DMS79 (cell line): ENCODE measurements around the gene HMGB1.

ENCODE experiments used
- DNase-seq: peaks from one replicate; lab custom pipeline; 2025; lab: John Stamatoyannopoulos, UW

The HMGB1 gene

GRCh38 chr13:30465593-30466357, at the start of gene HMGB1:
HMGB1 (minus strand) TSS chr13:30465936; CDS start chr13:30463680, 2,256 bp downstream.
- peak; percentile 91 for DNase-seq

DNA sequence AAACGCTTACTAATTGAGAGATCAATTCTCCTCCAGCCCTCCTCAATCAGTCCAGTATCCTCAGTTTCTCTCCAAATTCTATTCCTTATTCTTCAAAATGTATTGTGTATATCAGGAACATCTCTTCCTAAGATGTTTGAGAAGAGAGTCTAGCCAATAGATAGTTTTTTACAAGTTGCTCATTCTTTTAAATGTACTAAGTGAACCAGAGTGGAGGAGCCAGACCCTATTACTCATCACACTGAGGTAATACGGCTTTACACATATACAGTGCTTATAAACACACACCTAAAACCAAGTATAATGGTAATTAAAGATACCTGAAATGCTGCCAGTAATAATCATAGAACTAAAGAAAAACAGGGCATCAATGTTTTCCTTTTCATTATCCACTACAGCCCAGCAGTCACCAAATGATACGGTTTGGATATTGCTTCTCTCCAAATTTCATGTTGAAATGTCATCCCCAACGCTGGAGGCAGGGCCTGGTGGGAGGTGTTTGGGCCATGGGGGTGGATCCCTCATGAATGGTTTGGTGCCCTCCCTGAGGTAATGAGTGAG, 45.2 kb upstream of the HMGB1 start:
- DNase-seq: no peak

GRCh38 chr13:30510091-30510490, 44.4 kb upstream of the HMGB1 start:
- no peak for DNase-seq

DNA sequence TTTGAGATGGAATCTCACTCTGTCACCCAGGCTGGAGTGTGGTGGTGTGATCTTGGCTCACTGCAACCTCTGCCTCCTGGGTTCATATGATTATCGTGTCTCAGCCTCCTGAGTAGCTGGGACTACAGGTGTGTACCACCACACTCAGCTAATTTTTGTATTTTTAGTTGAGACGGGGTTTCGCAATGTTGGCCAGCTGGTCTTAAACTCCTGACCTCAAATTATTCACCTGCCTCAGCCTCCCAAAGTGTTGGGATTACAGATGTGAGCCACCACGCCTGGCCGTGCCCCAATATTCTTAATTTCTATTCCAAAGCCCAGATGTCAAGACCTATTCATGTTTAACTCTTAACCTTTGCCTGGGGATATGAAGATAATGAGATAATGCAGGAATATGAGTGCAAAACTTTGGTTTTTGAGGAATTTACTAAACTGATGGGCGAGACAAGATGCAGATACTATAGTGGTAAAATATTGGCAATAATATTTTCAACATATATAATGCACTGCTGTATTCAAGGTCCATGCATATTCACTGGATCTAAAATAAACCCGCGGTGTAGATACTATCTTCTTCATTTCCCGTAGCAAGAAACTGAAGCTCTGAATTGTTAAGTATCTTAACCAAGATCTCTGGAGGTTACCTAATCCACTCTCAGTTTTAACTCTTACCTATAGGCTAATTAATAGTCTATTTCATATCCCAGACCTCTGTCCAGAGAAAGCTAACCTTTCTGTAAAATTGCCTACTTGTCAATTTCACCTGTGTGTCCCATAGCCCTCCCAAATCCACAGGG, 43.7 kb upstream of the HMGB1 start:
- no peak for DNase-seq

DNA sequence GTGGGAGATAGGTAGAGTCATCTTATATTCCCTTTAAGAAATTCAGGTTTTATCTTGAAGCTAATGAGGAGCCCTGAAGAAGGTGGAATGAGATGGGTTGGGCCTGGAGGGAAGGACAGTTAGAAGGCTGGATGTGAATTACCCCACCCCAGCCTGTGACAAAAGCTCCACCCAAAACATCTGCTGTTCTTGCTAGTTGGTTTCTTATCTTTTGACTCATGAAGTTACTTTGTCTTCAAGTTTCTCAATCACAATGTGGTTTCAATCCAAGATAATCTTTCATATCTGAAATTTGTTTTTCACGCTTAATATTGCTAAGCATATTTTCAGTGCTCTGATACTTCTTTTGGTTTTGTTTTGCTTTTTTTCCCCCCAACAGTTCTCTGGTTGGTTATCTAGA, 38.3 kb upstream of the HMGB1 start:
- DNase-seq: no peak

- DNase-seq: no peak
Observed at GRCh38 chr13:30502237-30502636, 36.5 kb upstream of the HMGB1 start.

DNA sequence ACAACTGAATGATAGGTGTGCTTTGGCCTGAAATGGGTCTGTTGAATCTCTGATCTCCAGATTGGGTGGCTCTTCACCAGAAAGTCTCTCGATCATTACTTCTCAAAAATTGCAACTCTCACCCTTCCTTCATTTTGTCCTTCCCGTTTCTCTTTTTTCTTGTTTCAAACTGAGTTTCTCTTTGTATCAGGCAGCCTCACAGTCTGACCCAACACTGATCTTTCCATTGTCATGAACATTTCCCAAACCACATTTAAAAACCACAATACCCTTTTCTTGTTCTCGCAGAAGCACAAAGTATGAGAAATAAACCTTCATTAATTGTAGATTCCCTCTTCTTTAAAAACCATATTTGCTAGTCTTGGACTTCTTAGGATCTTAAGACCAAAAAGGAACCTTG, 33.6 kb upstream of the HMGB1 start:
- DNase-seq: no peak

DNA sequence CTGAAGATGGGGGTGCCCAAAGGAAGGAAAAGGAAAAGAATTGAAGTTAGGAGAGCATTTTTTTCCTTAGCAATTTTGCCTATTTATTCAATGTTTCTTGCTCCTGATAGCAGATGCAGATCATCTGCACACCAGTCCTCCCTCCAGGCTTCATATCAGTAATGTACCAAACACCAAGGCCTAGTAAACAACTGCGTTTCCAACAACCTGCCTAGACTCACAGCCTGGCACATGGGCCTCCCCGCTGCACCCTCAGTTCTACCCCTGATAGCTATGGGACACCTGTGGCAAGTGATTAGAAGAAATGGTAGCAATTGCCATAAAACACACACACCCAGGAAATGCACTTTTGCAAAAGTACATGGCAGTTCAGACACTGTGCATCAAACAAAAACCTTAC, 30.4 kb upstream of the HMGB1 start:
- no peak for DNase-seq

GRCh38 chr13:30495746-30496145, 30.0 kb upstream of the HMGB1 start:
- DNase-seq: no peak

GRCh38 chr13:30493658-30494381, 28.1 kb upstream of the HMGB1 start:
- peak; percentile 2 for DNase-seq

DNA sequence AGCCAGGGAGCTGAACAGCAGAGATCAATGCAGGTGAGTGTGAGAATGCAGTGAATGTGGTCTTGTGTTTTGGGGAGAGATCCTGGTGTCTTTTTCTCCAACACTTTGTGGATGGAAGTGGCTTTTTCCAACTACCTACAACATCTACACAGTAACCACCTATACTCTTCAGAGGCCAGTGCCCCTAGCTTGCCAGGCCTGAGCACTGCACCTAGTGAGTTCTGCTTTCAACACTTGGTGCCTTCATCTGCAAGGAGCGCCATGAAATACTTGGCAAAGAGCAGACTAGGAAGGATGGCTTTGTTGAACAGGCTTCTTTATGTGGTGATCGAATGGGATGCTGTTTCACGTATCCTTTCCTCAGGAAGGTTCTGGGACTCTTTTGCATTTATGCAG, 21.3 kb upstream of the HMGB1 start:
- no peak for DNase-seq

DNA sequence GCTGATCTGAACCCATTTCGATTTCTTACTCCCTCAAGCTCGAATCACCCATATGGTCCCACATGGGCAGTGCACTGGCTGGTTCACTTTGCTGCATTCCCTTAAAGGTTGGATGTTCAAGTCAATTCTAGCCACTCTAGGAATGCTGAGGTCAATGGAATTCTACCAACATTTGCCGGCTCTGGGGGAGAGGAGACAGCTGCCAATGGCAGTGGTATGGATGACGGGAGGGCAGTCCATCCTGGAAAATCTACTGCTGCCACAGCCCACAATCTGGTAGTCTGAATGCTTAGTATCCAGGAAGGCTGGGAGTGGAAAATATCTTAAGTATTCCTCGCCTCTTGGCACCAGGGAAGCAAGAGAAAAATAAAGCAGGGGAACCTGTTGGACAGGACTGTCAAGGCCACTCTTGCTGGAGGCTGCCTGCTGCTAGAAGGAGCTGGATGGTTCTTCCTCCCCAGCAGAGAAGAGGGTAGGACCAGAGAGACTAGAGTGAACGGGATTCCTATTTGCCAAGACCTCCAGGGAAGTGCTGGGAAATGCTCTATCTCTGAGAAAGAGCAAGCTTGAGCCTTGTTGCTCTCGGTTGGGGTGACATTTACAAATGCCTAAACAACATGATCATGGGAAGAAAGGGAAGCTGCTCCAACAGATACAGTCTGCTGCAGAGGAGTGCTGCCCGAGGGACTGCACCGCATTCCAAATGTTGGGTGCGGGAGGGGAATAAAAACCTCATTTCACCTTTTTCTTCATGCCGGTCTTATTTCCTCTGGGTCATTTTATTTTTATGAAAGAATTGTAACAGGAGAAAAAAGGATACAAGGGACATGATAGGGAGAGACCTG, 20.7 kb upstream of the HMGB1 start:
- DNase-seq: no peak

GRCh38 chr13:30481241-30481760, 15.6 kb upstream of the HMGB1 start:
- no peak for DNase-seq

- DNase-seq: no peak
Observed at GRCh38 chr13:30480292-30480950, 14.7 kb upstream of the HMGB1 start.

DNA sequence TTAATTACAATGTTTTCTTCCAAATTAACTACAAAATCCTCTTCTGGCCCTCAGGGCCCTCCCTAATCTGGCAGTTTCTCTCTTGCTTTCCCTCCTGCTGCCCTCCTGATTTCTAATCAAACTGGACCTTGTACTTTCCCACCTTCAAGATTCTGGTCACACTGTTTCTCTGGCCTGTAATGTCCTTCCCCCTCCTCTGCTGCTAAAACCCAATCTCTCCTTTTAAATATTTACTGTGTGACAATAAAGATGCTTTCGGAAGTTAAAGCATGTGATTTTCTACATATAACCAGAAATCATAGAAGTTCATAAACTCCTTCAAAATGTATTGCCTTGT, 14.1 kb upstream of the HMGB1 start:
- no peak for DNase-seq

DNA sequence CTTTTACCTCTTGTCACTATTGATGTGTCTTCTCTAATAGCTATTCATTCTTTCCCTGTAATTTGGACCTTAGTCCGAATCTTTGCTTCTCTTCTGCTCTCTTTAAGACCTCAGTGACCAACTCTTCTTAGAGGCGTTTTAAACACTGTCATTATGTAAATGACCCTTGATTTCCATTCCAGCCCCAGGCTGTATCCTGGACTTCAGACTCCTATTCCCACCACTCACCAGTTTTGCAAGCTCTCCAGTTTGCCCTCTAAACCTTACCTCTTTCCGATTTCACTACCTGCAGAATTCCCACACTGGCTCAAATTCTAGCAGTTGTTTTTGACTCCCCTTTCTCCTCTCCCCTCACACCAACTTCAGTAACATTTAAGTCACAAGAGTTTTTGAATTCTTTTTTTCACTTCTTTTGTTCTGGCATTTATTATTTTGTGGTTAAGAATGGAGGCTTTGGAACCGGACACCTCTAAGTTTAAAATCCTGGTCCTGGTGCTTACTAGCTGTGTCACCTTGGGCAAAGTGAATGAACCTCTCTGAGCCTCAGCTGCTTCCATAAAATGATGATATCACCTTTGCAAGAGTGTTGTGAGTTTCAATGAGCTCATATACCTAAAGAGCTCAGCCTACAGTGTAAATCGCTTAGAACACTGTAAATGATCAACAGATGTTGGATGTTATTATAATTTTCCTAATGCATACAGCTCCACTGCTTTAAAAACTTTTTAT, 13.6 kb upstream of the HMGB1 start:
- no peak for DNase-seq

DNA sequence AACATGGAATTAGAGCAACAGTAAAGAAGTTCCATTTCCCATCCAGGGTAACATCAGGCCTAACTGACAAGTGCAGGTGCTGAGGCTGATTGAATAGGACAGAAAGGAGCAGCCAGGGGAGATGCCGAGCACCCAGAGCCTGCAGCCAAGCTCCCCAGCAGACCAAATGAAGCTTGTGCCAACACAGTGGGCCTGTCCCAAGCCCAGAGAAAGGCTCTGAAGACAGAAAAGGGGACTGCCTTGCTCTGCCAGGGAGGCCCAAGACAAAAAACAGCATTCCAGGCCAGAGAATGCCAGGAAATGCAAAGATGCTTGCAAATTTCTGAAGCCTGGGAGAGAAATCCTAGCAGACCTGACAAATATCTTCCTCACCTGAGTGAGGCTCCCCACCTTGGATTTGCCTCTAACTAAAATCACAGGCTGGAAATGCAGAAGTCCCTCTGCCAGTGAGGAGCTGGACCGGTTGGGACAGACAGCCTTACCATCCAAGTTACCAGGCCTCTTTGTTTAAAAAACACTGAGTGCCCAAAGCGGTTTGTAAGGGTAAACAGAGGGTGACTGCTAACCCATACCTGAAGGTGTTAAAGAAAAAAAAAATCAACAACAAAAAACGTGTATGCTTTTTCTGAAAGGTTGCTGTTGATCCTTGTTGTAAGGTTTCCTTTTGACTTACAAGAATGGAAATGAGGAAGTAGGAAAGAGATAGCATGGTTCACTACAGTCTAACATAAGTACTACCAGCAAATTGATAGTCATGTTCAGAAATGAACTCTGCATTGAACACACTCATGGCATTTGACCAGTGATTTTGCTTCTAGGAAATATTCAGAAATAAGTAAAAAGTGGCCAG, 11.8 kb upstream of the HMGB1 start:
- DNase-seq: no peak

- DNase-seq: no peak
Observed at GRCh38 chr13:30473675-30474074, 7.9 kb upstream of the HMGB1 start.

- no peak for DNase-seq
Observed at GRCh38 chr13:30466841-30467252, 1.1 kb upstream of the HMGB1 start.
